ENCODE data around the gene HNRNPM.

The HNRNPM gene

GRCh38 chr19:8446061-8446709, 1.4 kb downstream of the HNRNPM start:
- Mint-ChIP-seq H3K4me1 (ENCODE audit: low read depth) (peaks cover 48% of the 10 kb centered on the region), H3K27ac (peak overlapping the region; percentile 93), H3K9me3 (no peaks in the 10 kb centered on the region), H3K36me3 (ENCODE audit: low read depth) (peaks cover 49% of the 10 kb centered on the region), H3K27me3 (no peaks in the 10 kb centered on the region), H3K4me3 (peak overlapping the region; percentile 95)
- DNase-seq, result no peak

GRCh38 chr19:8449830-8450229, 5.1 kb downstream of the HNRNPM start:
- Mint-ChIP-seq H3K27ac (peak overlapping the region; percentile 74), H3K4me1 (ENCODE audit: low read depth) (peaks cover 79% of the 10 kb centered on the region), H3K36me3 (ENCODE audit: low read depth) (peaks cover 80% of the 10 kb centered on the region), H3K4me3 (peak overlapping the region; percentile 23), H3K27me3 (no peaks in the 10 kb centered on the region), H3K9me3 (no peaks in the 10 kb centered on the region)
- no peak for DNase-seq

- Mint-ChIP-seq H3K27me3 (no peaks in the 10 kb centered on the region), H3K27ac (peak overlapping the region; percentile 82), H3K4me1 (ENCODE audit: low read depth) (peaks cover 88% of the 10 kb centered on the region), H3K9me3 (no peaks in the 10 kb centered on the region), H3K36me3 (ENCODE audit: low read depth) (peaks cover 85% of the 10 kb centered on the region), H3K4me3 (peak overlapping the region; percentile 32)
- no peak for DNase-seq
These were observed 6.6 kb downstream of the HNRNPM start for GRCh38 chr19:8451377-8451776.

GRCh38 chr19:8451885-8452284, 7.1 kb downstream of the HNRNPM start:
- H3K27ac Mint-ChIP-seq, result peak overlapping the region; percentile 82
- DNase-seq, result no peak
- H3K4me3 Mint-ChIP-seq, result peak overlapping the region; percentile 32
- H3K9me3 Mint-ChIP-seq, result no peaks in the 10 kb centered on the region
- H3K27me3 Mint-ChIP-seq, result no peaks in the 10 kb centered on the region
- peaks cover 88% of the 10 kb centered on the region for H3K4me1 Mint-ChIP-seq (ENCODE audit: low read depth)
- H3K36me3 Mint-ChIP-seq (ENCODE audit: low read depth), result peaks cover 85% of the 10 kb centered on the region

- Mint-ChIP-seq H3K9me3 (no peaks in the 10 kb centered on the region), H3K36me3 (ENCODE audit: low read depth) (peaks cover 85% of the 10 kb centered on the region), H3K27me3 (no peaks in the 10 kb centered on the region), H3K4me3 (no peak overlapping the region), H3K27ac (peak overlapping the region; percentile 82), H3K4me1 (ENCODE audit: low read depth) (peaks cover 88% of the 10 kb centered on the region)
- no peak for DNase-seq
These were observed 7.8 kb downstream of the HNRNPM start for GRCh38 chr19:8452446-8453123.

- Mint-ChIP-seq H3K27ac (peak overlapping the region; percentile 69), H3K4me1 (ENCODE audit: low read depth) (peaks cover 91% of the 10 kb centered on the region), H3K4me3 (no peak overlapping the region)
These were observed 8.8 kb downstream of the HNRNPM start for GRCh38 chr19:8453616-8454015.

GRCh38 chr19:8454218-8454617, 9.4 kb downstream of the HNRNPM start:
- peak overlapping the region; percentile 58 for H3K27ac Mint-ChIP-seq
- peaks cover 91% of the 10 kb centered on the region for H3K4me1 Mint-ChIP-seq (ENCODE audit: low read depth)
- H3K36me3 Mint-ChIP-seq (ENCODE audit: low read depth), result peaks cover 90% of the 10 kb centered on the region
- no peaks in the 10 kb centered on the region for H3K27me3 Mint-ChIP-seq
- H3K9me3 Mint-ChIP-seq, result no peaks in the 10 kb centered on the region
- H3K4me3 Mint-ChIP-seq, result no peak overlapping the region
- DNase-seq, result no peak

More at GRCh38 chr19:8453616-8454015, 8.8 kb downstream of the HNRNPM start:
- Mint-ChIP-seq H3K27me3 (no peaks in the 10 kb centered on the region), H3K36me3 (ENCODE audit: low read depth) (peaks cover 89% of the 10 kb centered on the region), H3K9me3 (no peaks in the 10 kb centered on the region)
- DNase-seq, result no peak

- Mint-ChIP-seq H3K9me3 (no peaks in the 10 kb centered on the region), H3K4me1 (ENCODE audit: low read depth) (peaks cover 94% of the 10 kb centered on the region), H3K27ac (peak overlapping the region; percentile 58), H3K36me3 (ENCODE audit: low read depth) (peaks cover 93% of the 10 kb centered on the region), H3K4me3 (no peak overlapping the region), H3K27me3 (no peaks in the 10 kb centered on the region)
- DNase-seq, result no peak
These were observed 10.2 kb downstream of the HNRNPM start for GRCh38 chr19:8455018-8455417.

- Mint-ChIP-seq H3K4me1 (ENCODE audit: low read depth) (peaks cover 97% of the 10 kb centered on the region), H3K27me3 (no peaks in the 10 kb centered on the region), H3K36me3 (ENCODE audit: low read depth) (peaks cover 98% of the 10 kb centered on the region), H3K4me3 (no peak overlapping the region), H3K27ac (peak overlapping the region; percentile 55), H3K9me3 (no peaks in the 10 kb centered on the region)
- no peak for DNase-seq
These were observed 11.3 kb downstream of the HNRNPM start for GRCh38 chr19:8456064-8456463.

GRCh38 chr19:8457209-8457608, 12.4 kb downstream of the HNRNPM start:
- Mint-ChIP-seq H3K36me3 (ENCODE audit: low read depth) (peaks cover 98% of the 10 kb centered on the region), H3K4me1 (ENCODE audit: low read depth) (peaks cover 94% of the 10 kb centered on the region), H3K27ac (peak overlapping the region; percentile 40), H3K9me3 (no peaks in the 10 kb centered on the region), H3K27me3 (no peaks in the 10 kb centered on the region), H3K4me3 (no peak overlapping the region)
- no peak for DNase-seq

GRCh38 chr19:8457827-8458226, 13.1 kb downstream of the HNRNPM start:
- no peak overlapping the region for H3K4me3 Mint-ChIP-seq
- no peak for DNase-seq
- H3K27me3 Mint-ChIP-seq, result no peaks in the 10 kb centered on the region
- H3K9me3 Mint-ChIP-seq, result no peaks in the 10 kb centered on the region
- peak overlapping the region; percentile 80 for H3K27ac Mint-ChIP-seq
- peaks cover 98% of the 10 kb centered on the region for H3K36me3 Mint-ChIP-seq (ENCODE audit: low read depth)
- peaks cover 91% of the 10 kb centered on the region for H3K4me1 Mint-ChIP-seq (ENCODE audit: low read depth)

- no peaks in the 10 kb centered on the region for H3K27me3 Mint-ChIP-seq
- H3K4me3 Mint-ChIP-seq, result no peak overlapping the region
- peaks cover 87% of the 10 kb centered on the region for H3K4me1 Mint-ChIP-seq (ENCODE audit: low read depth)
- peak overlapping the region; percentile 80 for H3K27ac Mint-ChIP-seq
- no peak for DNase-seq
- H3K9me3 Mint-ChIP-seq, result no peaks in the 10 kb centered on the region
- peaks cover 99% of the 10 kb centered on the region for H3K36me3 Mint-ChIP-seq (ENCODE audit: low read depth)
These were observed 13.6 kb downstream of the HNRNPM start for GRCh38 chr19:8458380-8458779.

- no peak overlapping the region for H3K4me3 Mint-ChIP-seq
- H3K27ac Mint-ChIP-seq, result peak overlapping the region; percentile 80
- no peak for DNase-seq
- no peaks in the 10 kb centered on the region for H3K9me3 Mint-ChIP-seq
- H3K27me3 Mint-ChIP-seq, result no peaks in the 10 kb centered on the region
- H3K4me1 Mint-ChIP-seq (ENCODE audit: low read depth), result peaks cover 82% of the 10 kb centered on the region
- peaks cover 99% of the 10 kb centered on the region for H3K36me3 Mint-ChIP-seq (ENCODE audit: low read depth)
These were observed 14.3 kb downstream of the HNRNPM start for GRCh38 chr19:8459095-8459494.

GRCh38 chr19:8459520-8460270, 14.9 kb downstream of the HNRNPM start:
- no peak for DNase-seq
- no peak overlapping the region for H3K4me3 Mint-ChIP-seq
- no peaks in the 10 kb centered on the region for H3K27me3 Mint-ChIP-seq
- H3K27ac Mint-ChIP-seq, result peak overlapping the region; percentile 62
- peaks cover 76% of the 10 kb centered on the region for H3K4me1 Mint-ChIP-seq (ENCODE audit: low read depth)
- H3K36me3 Mint-ChIP-seq (ENCODE audit: low read depth), result peaks cover 99% of the 10 kb centered on the region
- H3K9me3 Mint-ChIP-seq, result no peaks in the 10 kb centered on the region

All from activated T-cell treated with anti-CD3 and anti-CD28 coated beads, Interleukin-2, amount 50 U/mL, for 24 hours (primary cell).